Astrocyte (in vitro differentiated cells and primary cell): ENCODE results near the gene HAPLN3. TPM values are rescaled to one million over a fixed set of nuclear protein-coding genes. Genes with fewer than 3 reads are reported as not detected.

Experiments
- DNase-seq: peaks from one replicate; pipeline ENCODE4 v3.0.0-alpha.2; 2010; ENCODE audit warnings: low read depth
- FAIRE-seq: peaks from 2 replicates; lab custom pipeline; 2011; peaks lifted over from hg19 to GRCh38; lab: Jason Lieb, UNC
- H2AFZ ChIP-seq: 2 replicates; pipeline ENCODE4 v1.6.0; 2012; ENCODE audit warnings: low read depth, low read length, inconsistent platforms
- H3K27ac ChIP-seq: 2 replicates; pipeline ENCODE4 v1.5.1; 2011; ENCODE audit warnings: low read depth, low read length, inconsistent platforms
- H3K27me3 ChIP-seq: 2 replicates; pipeline ENCODE4 v1.6.0; 2011; ENCODE audit warnings: low read length, inconsistent platforms; ENCODE audit not compliant: insufficient read depth
- H3K36me3 ChIP-seq: 2 replicates; pipeline ENCODE4 v1.5.1; 2011; ENCODE audit warnings: low read length, inconsistent platforms; ENCODE audit not compliant: insufficient read depth
- H3K4me1 ChIP-seq: 2 replicates; pipeline ENCODE4 v1.5.1; 2011; ENCODE audit warnings: low read length, inconsistent platforms; ENCODE audit not compliant: insufficient read depth
- H3K4me2 ChIP-seq: 2 replicates; pipeline ENCODE4 v1.6.0; 2012; ENCODE audit warnings: low read length, inconsistent platforms
- H3K4me3 ChIP-seq: 2 replicates; pipeline ENCODE4 v1.5.1; 2011; ENCODE audit warnings: low read depth, mild to moderate bottlenecking, low read length, inconsistent platforms; ENCODE audit not compliant: insufficient read depth
- H3K79me2 ChIP-seq: 2 replicates; pipeline ENCODE4 v1.6.0; 2012; ENCODE audit warnings: mild to moderate bottlenecking, low read length, inconsistent platforms; ENCODE audit not compliant: insufficient read depth
- H3K9ac ChIP-seq: 2 replicates; pipeline ENCODE4 v1.6.0; 2012; ENCODE audit warnings: mild to moderate bottlenecking, low read length, inconsistent platforms
- H3K9me3 ChIP-seq: 2 replicates; pipeline ENCODE4 v1.5.1; 2012; ENCODE audit warnings: low read depth, mild to moderate bottlenecking, low read length, inconsistent platforms; ENCODE audit not compliant: insufficient read depth
- H4K20me1 ChIP-seq: 2 replicates; pipeline ENCODE4 v1.6.0; 2012; ENCODE audit warnings: low read length, inconsistent platforms; ENCODE audit not compliant: insufficient read depth
- H3K27ac Mint-ChIP-seq: one replicate; pipeline ENCODE4 v1.8.0; 2021; ENCODE audit warnings: mild to moderate bottlenecking, mixed read lengths; ENCODE audit not compliant: unreplicated experiment
- H3K27me3 Mint-ChIP-seq: one replicate; pipeline ENCODE4 v1.8.0; 2021; ENCODE audit warnings: low read depth, mixed read lengths; ENCODE audit not compliant: unreplicated experiment
- H3K36me3 Mint-ChIP-seq: one replicate; pipeline ENCODE4 v1.8.0; 2021; ENCODE audit warnings: low read depth, mixed read lengths; ENCODE audit not compliant: unreplicated experiment
- H3K4me1 Mint-ChIP-seq: one replicate; pipeline ENCODE4 v1.8.0; 2021; ENCODE audit warnings: low read depth, mixed read lengths; ENCODE audit not compliant: unreplicated experiment
- H3K4me3 Mint-ChIP-seq: one replicate; pipeline ENCODE4 v1.8.0; 2021; ENCODE audit warnings: mild to moderate bottlenecking, moderate library complexity, mixed read lengths; ENCODE audit not compliant: unreplicated experiment
- H3K9me3 Mint-ChIP-seq: one replicate; pipeline ENCODE4 v1.8.0; 2021; ENCODE audit warnings: mild to moderate bottlenecking, mixed read lengths; ENCODE audit not compliant: unreplicated experiment
- EZH2 ChIP-seq: IDR thresholded peaks from 2 replicates; pipeline ENCODE4 v1.6.1; 2012; ENCODE audit warnings: mild to moderate bottlenecking, low read length, inconsistent platforms; ENCODE audit not compliant: insufficient read depth
- total RNA-seq: library from RNA; stranded (reverse); gene quantifications from 2 replicates; pipeline ENCODE4 v1.2.1, GENCODE V29; 2021
- TF ChIP-seq, protein P1 (sequence below): IDR thresholded peaks from 2 replicates; pipeline ENCODE4 v1.5.1; 2011; ENCODE audit warnings: low read depth, mild to moderate bottlenecking, inconsistent platforms, low read length, moderate library complexity; ENCODE audit not compliant: insufficient read depth

The HAPLN3 gene
- total RNA-seq, 1 donor from 2014 or later, result 8.2 TPM

DNA sequence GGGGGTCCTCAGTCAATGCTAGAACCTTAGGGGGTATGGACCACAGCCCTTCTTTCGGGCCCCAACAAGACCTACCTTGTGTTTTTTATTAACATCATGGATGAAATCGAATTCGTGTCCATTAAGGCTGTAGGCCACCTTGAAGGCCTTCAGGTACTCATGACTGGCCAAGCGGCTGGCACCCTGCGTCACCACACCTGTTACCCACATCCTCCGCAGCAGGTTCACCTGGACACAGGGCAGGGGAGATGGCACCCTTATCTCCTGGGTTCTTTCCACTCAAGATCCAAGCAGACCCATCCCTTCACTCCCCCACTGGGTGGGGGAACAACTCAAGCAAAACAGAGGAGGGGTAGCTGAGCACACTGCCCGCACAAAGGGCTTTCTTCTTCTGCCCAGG is 11.2 kb upstream of the HAPLN3 start:
- Histone ChIP-seq H3K36me3 (peaks cover 44% of the 10 kb centered on the region), H3K4me3 (no peak overlapping the region), H3K9ac (no peak overlapping the region), H3K27me3 (no peaks in the 10 kb centered on the region), H3K4me2 (no peak overlapping the region), H3K4me1 (peaks cover 34% of the 10 kb centered on the region), H3K79me2 (peaks cover 59% of the 10 kb centered on the region), H3K9me3 (no peaks in the 10 kb centered on the region), H3K27ac (no peak overlapping the region), H2AFZ (no peak overlapping the region), H4K20me1 (peaks cover 78% of the 10 kb centered on the region)
- Mint-ChIP-seq H3K36me3 (peaks cover 25% of the 10 kb centered on the region), H3K27me3 (no peaks in the 10 kb centered on the region), H3K4me1 (peaks cover 41% of the 10 kb centered on the region), H3K27ac (no peak overlapping the region), H3K9me3 (peaks cover 2% of the 10 kb centered on the region), H3K4me3 (no peak overlapping the region)
- FAIRE-seq (no peak), DNase-seq (no peak)
- TF ChIP-seq, protein P1, sequence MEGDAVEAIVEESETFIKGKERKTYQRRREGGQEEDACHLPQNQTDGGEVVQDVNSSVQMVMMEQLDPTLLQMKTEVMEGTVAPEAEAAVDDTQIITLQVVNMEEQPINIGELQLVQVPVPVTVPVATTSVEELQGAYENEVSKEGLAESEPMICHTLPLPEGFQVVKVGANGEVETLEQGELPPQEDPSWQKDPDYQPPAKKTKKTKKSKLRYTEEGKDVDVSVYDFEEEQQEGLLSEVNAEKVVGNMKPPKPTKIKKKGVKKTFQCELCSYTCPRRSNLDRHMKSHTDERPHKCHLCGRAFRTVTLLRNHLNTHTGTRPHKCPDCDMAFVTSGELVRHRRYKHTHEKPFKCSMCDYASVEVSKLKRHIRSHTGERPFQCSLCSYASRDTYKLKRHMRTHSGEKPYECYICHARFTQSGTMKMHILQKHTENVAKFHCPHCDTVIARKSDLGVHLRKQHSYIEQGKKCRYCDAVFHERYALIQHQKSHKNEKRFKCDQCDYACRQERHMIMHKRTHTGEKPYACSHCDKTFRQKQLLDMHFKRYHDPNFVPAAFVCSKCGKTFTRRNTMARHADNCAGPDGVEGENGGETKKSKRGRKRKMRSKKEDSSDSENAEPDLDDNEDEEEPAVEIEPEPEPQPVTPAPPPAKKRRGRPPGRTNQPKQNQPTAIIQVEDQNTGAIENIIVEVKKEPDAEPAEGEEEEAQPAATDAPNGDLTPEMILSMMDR, result no peak
- no peak for TF ChIP-seq EZH2

DNA sequence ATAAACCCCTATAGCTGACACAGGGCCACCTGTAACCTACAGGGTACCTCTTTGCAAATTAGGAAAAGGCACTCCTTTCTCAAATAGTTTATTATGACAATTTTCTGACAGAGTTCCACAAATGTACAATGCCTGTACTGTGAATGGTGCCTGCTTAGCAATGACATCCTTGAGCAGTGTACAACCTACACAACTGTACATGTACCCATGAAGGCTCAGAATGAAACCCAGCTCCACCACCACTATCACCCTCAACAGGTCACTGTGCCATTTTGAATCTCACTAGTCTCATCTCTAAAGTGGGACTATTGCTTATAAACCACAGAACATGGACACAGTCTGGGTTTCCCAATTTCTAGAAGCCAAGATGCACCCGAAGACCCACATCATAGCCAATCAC is 10.8 kb upstream of the HAPLN3 start:
- no peak overlapping the region for H3K4me3 Mint-ChIP-seq
- peaks cover 74% of the 10 kb centered on the region for H4K20me1 ChIP-seq
- H3K36me3 Mint-ChIP-seq, result peaks cover 25% of the 10 kb centered on the region
- TF ChIP-seq EZH2, result no peak
- TF ChIP-seq, protein P1, result no peak
- H3K4me3 ChIP-seq, result no peak overlapping the region
- H3K79me2 ChIP-seq, result peaks cover 55% of the 10 kb centered on the region
- H3K36me3 ChIP-seq, result peaks cover 46% of the 10 kb centered on the region
- no peaks in the 10 kb centered on the region for H3K27me3 ChIP-seq
- H3K4me2 ChIP-seq, result no peak overlapping the region
- H3K27ac Mint-ChIP-seq, result no peak overlapping the region
- no peak overlapping the region for H2AFZ ChIP-seq
- no peak overlapping the region for H3K27ac ChIP-seq
- H3K4me1 ChIP-seq, result peaks cover 34% of the 10 kb centered on the region
- H3K9ac ChIP-seq, result no peak overlapping the region
- H3K4me1 Mint-ChIP-seq, result peaks cover 39% of the 10 kb centered on the region
- FAIRE-seq, result no peak
- no peak for DNase-seq
- H3K9me3 Mint-ChIP-seq, result peaks cover 2% of the 10 kb centered on the region
- no peaks in the 10 kb centered on the region for H3K27me3 Mint-ChIP-seq
- no peaks in the 10 kb centered on the region for H3K9me3 ChIP-seq

DNA sequence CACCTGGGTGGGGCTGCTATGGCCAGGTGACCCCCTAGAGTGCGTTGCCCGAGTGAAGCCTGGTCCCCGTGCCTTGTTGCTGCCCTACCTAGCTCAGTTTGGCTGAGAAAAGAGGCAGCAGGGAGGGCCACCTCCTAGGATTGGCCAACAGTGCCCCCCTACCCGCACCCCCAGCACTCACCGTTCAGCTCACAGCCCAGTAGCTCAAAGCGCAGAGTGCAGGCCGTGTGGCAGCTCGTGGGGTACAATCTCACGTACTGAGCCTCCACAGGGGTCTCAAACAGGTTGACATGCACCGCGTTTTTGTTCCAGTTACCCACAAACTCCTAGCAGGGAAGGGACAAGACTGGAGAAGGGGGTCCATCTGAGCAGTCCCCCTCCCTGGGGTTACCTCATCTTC is 10.2 kb upstream of the HAPLN3 start:
- Histone ChIP-seq H3K27ac (no peak overlapping the region), H3K9me3 (no peaks in the 10 kb centered on the region), H3K36me3 (peaks cover 47% of the 10 kb centered on the region), H4K20me1 (peaks cover 73% of the 10 kb centered on the region), H3K4me3 (no peak overlapping the region), H3K27me3 (no peaks in the 10 kb centered on the region), H3K4me1 (peaks cover 35% of the 10 kb centered on the region), H3K4me2 (no peak overlapping the region), H2AFZ (no peak overlapping the region), H3K9ac (no peak overlapping the region), H3K79me2 (peaks cover 49% of the 10 kb centered on the region)
- Mint-ChIP-seq H3K36me3 (peaks cover 24% of the 10 kb centered on the region), H3K4me1 (peaks cover 37% of the 10 kb centered on the region), H3K27ac (no peak overlapping the region), H3K9me3 (no peaks in the 10 kb centered on the region), H3K4me3 (no peak overlapping the region), H3K27me3 (no peaks in the 10 kb centered on the region)
- DNase-seq, result no peak
- TF ChIP-seq, protein P1, result no peak
- no peak for TF ChIP-seq EZH2
- FAIRE-seq, result no peak
